ENCODE results near the gene NDUFV2.

The NDUFV2 gene

GRCh38 chr18:9102508-9103375 is at the start of gene NDUFV2:
NDUFV2 (plus strand) TSS chr18:9102699; CDS start chr18:9102744, 45 bp downstream.
- H3K36me3 Mint-ChIP-seq (ENCODE audit: low read depth) = peaks cover 43% of the 10 kb centered on the region

GRCh38 chr18:9053814-9054213 is 48.7 kb upstream of the NDUFV2 start:
- Mint-ChIP-seq H3K36me3 (ENCODE audit: low read depth) (peaks cover 3% of the 10 kb centered on the region), H3K4me3 (no peak overlapping the region), H3K27me3 (no peaks in the 10 kb centered on the region), H3K9me3 (peaks cover 16% of the 10 kb centered on the region), H3K27ac (no peak overlapping the region), H3K4me1 (peaks cover 13% of the 10 kb centered on the region)
- DNase-seq (no peak), ATAC-seq (no peak)

More at GRCh38 chr18:9102508-9103375, at the start of gene NDUFV2:
- peak within 1 kb of the TSS; percentile 93 for H3K27ac Mint-ChIP-seq
- H3K9me3 Mint-ChIP-seq = no peaks in the 10 kb centered on the region
- no peaks in the 10 kb centered on the region for H3K27me3 Mint-ChIP-seq
- peak within 1 kb of the TSS; percentile 91 for H3K4me3 Mint-ChIP-seq
- ATAC-seq (peak; percentile 96), DNase-seq (peak; percentile 99)
- peaks cover 50% of the 10 kb centered on the region for H3K4me1 Mint-ChIP-seq

GRCh38 chr18:9055185-9055584 is 47.3 kb upstream of the NDUFV2 start:
- Mint-ChIP-seq H3K27me3 (no peaks in the 10 kb centered on the region), H3K4me3 (no peak overlapping the region), H3K27ac (no peak overlapping the region), H3K9me3 (peaks cover 12% of the 10 kb centered on the region), H3K36me3 (ENCODE audit: low read depth) (peaks cover 2% of the 10 kb centered on the region), H3K4me1 (peaks cover 7% of the 10 kb centered on the region)
- no peak for ATAC-seq
- no peak for DNase-seq

- no peak for DNase-seq
- H3K27ac Mint-ChIP-seq = no peak overlapping the region
- peaks cover 9% of the 10 kb centered on the region for H3K9me3 Mint-ChIP-seq
- no peaks in the 10 kb centered on the region for H3K27me3 Mint-ChIP-seq
- H3K4me3 Mint-ChIP-seq = no peak overlapping the region
- ATAC-seq = no peak
- H3K36me3 Mint-ChIP-seq (ENCODE audit: low read depth) = no peaks in the 10 kb centered on the region
- H3K4me1 Mint-ChIP-seq = peaks cover 7% of the 10 kb centered on the region
Measured at GRCh38 chr18:9055626-9056025, 46.9 kb upstream of the NDUFV2 start.

- Mint-ChIP-seq H3K4me3 (no peak overlapping the region), H3K27me3 (peaks cover 3% of the 10 kb centered on the region), H3K27ac (no peak overlapping the region), H3K4me1 (peaks cover 14% of the 10 kb centered on the region), H3K36me3 (ENCODE audit: low read depth) (no peaks in the 10 kb centered on the region), H3K9me3 (no peaks in the 10 kb centered on the region)
- ATAC-seq (no peak), DNase-seq (no peak)
Measured at GRCh38 chr18:9057646-9058045, 44.9 kb upstream of the NDUFV2 start.

GRCh38 chr18:9058406-9058805 is 44.1 kb upstream of the NDUFV2 start:
- no peak for DNase-seq
- ATAC-seq = no peak
- no peaks in the 10 kb centered on the region for H3K9me3 Mint-ChIP-seq
- peaks cover 15% of the 10 kb centered on the region for H3K4me1 Mint-ChIP-seq
- H3K4me3 Mint-ChIP-seq = no peak overlapping the region
- no peak overlapping the region for H3K27ac Mint-ChIP-seq
- no peaks in the 10 kb centered on the region for H3K36me3 Mint-ChIP-seq (ENCODE audit: low read depth)
- H3K27me3 Mint-ChIP-seq = peaks cover 3% of the 10 kb centered on the region

GRCh38 chr18:9062418-9062751 is 40.1 kb upstream of the NDUFV2 start:
- ATAC-seq (no peak), DNase-seq (no peak)
- H3K4me3 Mint-ChIP-seq = peak overlapping the region; percentile 22
- no peaks in the 10 kb centered on the region for H3K9me3 Mint-ChIP-seq
- peaks cover 3% of the 10 kb centered on the region for H3K27me3 Mint-ChIP-seq
- peak overlapping the region; percentile 8 for H3K27ac Mint-ChIP-seq
- no peaks in the 10 kb centered on the region for H3K36me3 Mint-ChIP-seq (ENCODE audit: low read depth)
- H3K4me1 Mint-ChIP-seq = peaks cover 15% of the 10 kb centered on the region

GRCh38 chr18:9065864-9066263 is 36.6 kb upstream of the NDUFV2 start:
- ATAC-seq (no peak), DNase-seq (no peak)
- Mint-ChIP-seq H3K4me3 (no peak overlapping the region), H3K27me3 (peaks cover 3% of the 10 kb centered on the region), H3K27ac (no peak overlapping the region), H3K36me3 (ENCODE audit: low read depth) (no peaks in the 10 kb centered on the region), H3K4me1 (peaks cover 31% of the 10 kb centered on the region), H3K9me3 (no peaks in the 10 kb centered on the region)

- H3K27ac Mint-ChIP-seq = peak overlapping the region; percentile 55
- no peaks in the 10 kb centered on the region for H3K36me3 Mint-ChIP-seq (ENCODE audit: low read depth)
- peaks cover 3% of the 10 kb centered on the region for H3K27me3 Mint-ChIP-seq
- H3K9me3 Mint-ChIP-seq = no peaks in the 10 kb centered on the region
- H3K4me1 Mint-ChIP-seq = peaks cover 31% of the 10 kb centered on the region
- ATAC-seq = no peak
- H3K4me3 Mint-ChIP-seq = no peak overlapping the region
- DNase-seq = no peak
Measured at GRCh38 chr18:9066358-9066757, 36.1 kb upstream of the NDUFV2 start.

GRCh38 chr18:9066817-9067306 is 35.6 kb upstream of the NDUFV2 start:
- ATAC-seq (peak; percentile 75), DNase-seq (no peak)
- no peak overlapping the region for H3K4me3 Mint-ChIP-seq
- H3K27me3 Mint-ChIP-seq = peaks cover 3% of the 10 kb centered on the region
- H3K4me1 Mint-ChIP-seq = peaks cover 29% of the 10 kb centered on the region
- H3K36me3 Mint-ChIP-seq (ENCODE audit: low read depth) = no peaks in the 10 kb centered on the region
- H3K27ac Mint-ChIP-seq = peak overlapping the region; percentile 55
- H3K9me3 Mint-ChIP-seq = no peaks in the 10 kb centered on the region

- Mint-ChIP-seq H3K27me3 (no peaks in the 10 kb centered on the region), H3K9me3 (no peaks in the 10 kb centered on the region), H3K4me3 (no peak overlapping the region), H3K36me3 (ENCODE audit: low read depth) (no peaks in the 10 kb centered on the region), H3K27ac (no peak overlapping the region), H3K4me1 (peaks cover 23% of the 10 kb centered on the region)
- no peak for ATAC-seq
- no peak for DNase-seq
Measured at GRCh38 chr18:9067823-9068222, 34.7 kb upstream of the NDUFV2 start.

GRCh38 chr18:9068346-9068745 is 34.2 kb upstream of the NDUFV2 start:
- Mint-ChIP-seq H3K27me3 (no peaks in the 10 kb centered on the region), H3K4me3 (no peak overlapping the region), H3K27ac (peak overlapping the region; percentile 23), H3K4me1 (peaks cover 25% of the 10 kb centered on the region), H3K9me3 (no peaks in the 10 kb centered on the region), H3K36me3 (ENCODE audit: low read depth) (no peaks in the 10 kb centered on the region)
- DNase-seq (no peak), ATAC-seq (no peak)

GRCh38 chr18:9069601-9070000 is 32.9 kb upstream of the NDUFV2 start:
- Mint-ChIP-seq H3K27ac (peak overlapping the region; percentile 67), H3K36me3 (ENCODE audit: low read depth) (no peaks in the 10 kb centered on the region), H3K4me3 (no peak overlapping the region), H3K27me3 (no peaks in the 10 kb centered on the region), H3K4me1 (peaks cover 34% of the 10 kb centered on the region), H3K9me3 (no peaks in the 10 kb centered on the region)
- DNase-seq (no peak), ATAC-seq (no peak)

GRCh38 chr18:9070212-9070611 is 32.3 kb upstream of the NDUFV2 start:
- no peak for ATAC-seq
- DNase-seq = no peak
- Mint-ChIP-seq H3K4me3 (no peak overlapping the region), H3K27me3 (no peaks in the 10 kb centered on the region), H3K4me1 (peaks cover 33% of the 10 kb centered on the region), H3K36me3 (ENCODE audit: low read depth) (no peaks in the 10 kb centered on the region), H3K9me3 (no peaks in the 10 kb centered on the region), H3K27ac (no peak overlapping the region)

GRCh38 chr18:9079818-9080528 is 22.5 kb upstream of the NDUFV2 start:
- DNase-seq = no peak
- H3K36me3 Mint-ChIP-seq (ENCODE audit: low read depth) = no peaks in the 10 kb centered on the region
- H3K4me3 Mint-ChIP-seq = no peak overlapping the region
- H3K4me1 Mint-ChIP-seq = peaks cover 36% of the 10 kb centered on the region
- no peak for ATAC-seq
- H3K27me3 Mint-ChIP-seq = no peaks in the 10 kb centered on the region
- H3K27ac Mint-ChIP-seq = peak overlapping the region; percentile 36
- H3K9me3 Mint-ChIP-seq = no peaks in the 10 kb centered on the region

Measured in activated naive CD8-positive, alpha-beta T cell treated with anti-CD3 and anti-CD28 coated beads, Interleukin-2, amount 50 U/mL, for 24 hours (primary cell).